ENCODE results near the gene PIK3R4. TPM values are rescaled to one million over a fixed set of nuclear protein-coding genes. Genes with fewer than 3 reads are reported as not detected.

The PIK3R4 gene
- 24.7 to 27.6 TPM (median 26.6 TPM) in 3 replicates for total RNA-seq

- Mint-ChIP-seq H3K4me3 (peak within 1 kb of the TSS; percentile 87), H3K9me3 (no peaks in the 10 kb centered on the region), H3K27ac (peak within 1 kb of the TSS; percentile 98), H3K27me3 (ENCODE audit: low read depth) (no peaks in the 10 kb centered on the region), H3K4me1 (peaks cover 42% of the 10 kb centered on the region), H3K36me3 (peaks cover 16% of the 10 kb centered on the region)
- no peak for TF ChIP-seq CTCF (IDR thresholded peaks at IDR 0.05; ENCODE audit: unreplicated experiment)
- DNase-seq (ENCODE audit: low spot score in 2 of 2, unreplicated experiment in 2 of 2) = peak; percentile 91 to 96
These were observed at the start of gene PIK3R4 for GRCh38 chr3:130746246-130747039. TSS of gene PIK3R4 (minus strand) at chr3:130746829. CDS start at chr3:130745218, 1,611 bp downstream.

DNA sequence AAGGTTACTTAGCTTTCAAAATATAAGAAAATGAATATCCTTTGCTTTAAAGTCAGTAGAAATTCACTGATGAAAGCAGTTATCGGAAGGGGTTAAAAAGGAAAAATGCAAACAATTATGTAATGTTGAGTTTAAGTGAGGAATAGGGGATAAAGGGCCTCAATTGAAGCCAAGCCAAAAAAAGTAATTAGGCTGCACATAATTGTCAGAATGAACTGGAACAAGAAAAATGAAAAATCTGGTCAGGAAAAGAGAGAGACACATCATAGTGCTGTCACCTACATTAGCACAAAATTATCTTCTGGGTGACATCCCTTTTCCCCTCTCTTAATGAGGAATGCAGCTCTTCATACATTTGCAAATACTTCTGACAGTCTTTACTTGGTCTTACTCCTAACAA is 48.8 kb upstream of the PIK3R4 start:
- H3K9me3 Mint-ChIP-seq = peaks cover 5% of the 10 kb centered on the region
- H3K4me3 Mint-ChIP-seq = no peak overlapping the region
- H3K27ac Mint-ChIP-seq = peak overlapping the region; percentile 30
- peaks cover 15% of the 10 kb centered on the region for H3K27me3 Mint-ChIP-seq (ENCODE audit: low read depth)
- TF ChIP-seq CTCF (IDR thresholded peaks at IDR 0.05; ENCODE audit: unreplicated experiment) = no peak
- H3K4me1 Mint-ChIP-seq = peaks cover 20% of the 10 kb centered on the region
- DNase-seq (ENCODE audit: low spot score in 2 of 2, unreplicated experiment in 2 of 2) = no peak
- H3K36me3 Mint-ChIP-seq = no peaks in the 10 kb centered on the region

DNA sequence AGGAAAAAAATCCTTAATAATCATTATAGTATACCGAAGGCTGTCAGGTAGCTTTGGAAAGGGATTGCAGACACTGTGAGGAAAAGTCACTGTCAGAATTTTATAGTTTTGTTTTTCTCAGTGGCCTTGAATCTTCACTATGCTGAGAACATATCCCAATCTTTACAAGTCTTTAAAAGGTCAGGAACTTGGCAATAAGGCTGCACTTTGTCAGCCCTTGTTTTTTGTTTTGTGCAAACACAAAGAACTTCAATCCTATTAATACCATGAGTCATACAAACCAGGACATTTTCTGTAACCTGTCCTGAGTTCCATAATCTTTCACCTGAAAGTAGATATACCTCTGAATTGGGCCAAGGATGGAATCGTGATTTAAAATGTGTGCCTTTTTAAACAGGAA is 45.6 kb upstream of the PIK3R4 start:
- Mint-ChIP-seq H3K4me1 (peaks cover 30% of the 10 kb centered on the region), H3K4me3 (no peak overlapping the region)
- DNase-seq (ENCODE audit: low spot score in 2 of 2, unreplicated experiment in 2 of 2) = no peak

DNA sequence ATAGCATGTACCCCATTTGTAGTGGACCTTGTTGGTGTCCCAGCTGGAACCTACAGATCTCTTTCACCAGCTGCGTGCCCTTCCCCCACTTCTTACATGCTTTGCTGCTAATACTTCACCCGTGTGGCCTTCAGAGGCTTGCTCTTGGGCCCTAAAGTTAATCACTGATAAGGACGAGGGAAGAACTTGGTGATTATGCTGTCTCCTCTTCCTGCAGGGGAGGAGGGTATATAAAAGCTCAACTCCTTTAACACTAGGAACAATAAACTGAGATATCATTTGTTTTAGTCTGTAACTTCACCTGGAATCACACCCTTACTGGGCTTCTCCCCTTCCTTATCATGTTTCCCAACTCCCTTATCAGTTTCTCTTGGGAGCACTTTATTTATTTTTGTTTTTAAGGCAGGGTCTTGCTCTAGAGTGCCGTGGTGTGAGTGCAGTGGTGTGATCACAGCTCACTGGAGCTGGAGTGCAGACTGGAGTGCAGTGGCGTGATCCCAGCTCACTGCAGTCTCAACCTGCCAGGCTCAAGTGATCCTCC is 43.2 kb upstream of the PIK3R4 start:
- peaks cover 16% of the 10 kb centered on the region for H3K4me1 Mint-ChIP-seq
- H3K9me3 Mint-ChIP-seq = no peaks in the 10 kb centered on the region
- DNase-seq (ENCODE audit: low spot score in 2 of 2, unreplicated experiment in 2 of 2) = no peak
- no peak for TF ChIP-seq CTCF (IDR thresholded peaks at IDR 0.05; ENCODE audit: unreplicated experiment)
- peaks cover 60% of the 10 kb centered on the region for H3K27me3 Mint-ChIP-seq (ENCODE audit: low read depth)
- no peaks in the 10 kb centered on the region for H3K36me3 Mint-ChIP-seq
- H3K4me3 Mint-ChIP-seq = no peak overlapping the region
- H3K27ac Mint-ChIP-seq = no peak overlapping the region

More for the DNA sequence above, 45.6 kb upstream of the PIK3R4 start:
- no peak overlapping the region for H3K27ac Mint-ChIP-seq
- TF ChIP-seq CTCF (IDR thresholded peaks at IDR 0.05; ENCODE audit: unreplicated experiment) = no peak
- H3K9me3 Mint-ChIP-seq = no peaks in the 10 kb centered on the region
- peaks cover 37% of the 10 kb centered on the region for H3K27me3 Mint-ChIP-seq (ENCODE audit: low read depth)
- H3K36me3 Mint-ChIP-seq = no peaks in the 10 kb centered on the region

DNA sequence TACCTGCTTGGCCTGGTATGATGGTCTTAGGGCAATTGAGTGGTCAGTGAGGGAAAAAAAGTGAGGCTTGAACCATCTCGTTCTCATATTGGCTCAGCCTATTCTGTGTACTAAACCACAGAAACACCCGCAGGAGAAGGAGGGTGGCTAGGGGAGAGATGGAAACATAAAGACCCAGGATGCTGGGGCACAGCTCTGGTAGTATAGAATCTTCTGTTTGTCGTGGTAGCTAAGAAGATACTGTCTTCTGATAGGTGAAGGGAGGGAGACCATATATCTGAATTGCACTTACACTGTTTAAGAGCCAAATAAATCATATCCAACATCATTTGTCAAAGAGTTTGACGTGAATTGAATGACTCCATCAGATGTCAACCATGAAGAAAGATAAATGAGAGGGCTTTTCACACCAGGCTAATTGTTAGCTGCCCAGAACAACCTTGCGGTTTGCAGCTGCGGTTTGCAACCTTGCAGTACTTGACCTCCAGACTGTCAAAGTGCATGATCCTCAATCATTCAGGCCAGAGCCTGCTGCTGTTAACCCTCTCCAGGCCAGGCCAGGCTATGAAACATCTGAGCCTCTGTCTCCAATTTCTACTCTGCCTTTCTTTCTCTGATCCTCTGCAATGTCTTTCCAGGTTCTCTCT is 40.9 kb upstream of the PIK3R4 start:
- Mint-ChIP-seq H3K27me3 (ENCODE audit: low read depth) (peaks cover 58% of the 10 kb centered on the region), H3K4me1 (peaks cover 13% of the 10 kb centered on the region), H3K4me3 (no peak overlapping the region), H3K9me3 (no peaks in the 10 kb centered on the region), H3K36me3 (no peaks in the 10 kb centered on the region), H3K27ac (no peak overlapping the region)
- no peak for DNase-seq (ENCODE audit: low spot score in 2 of 2, unreplicated experiment in 2 of 2)
- no peak for TF ChIP-seq CTCF (IDR thresholded peaks at IDR 0.05; ENCODE audit: unreplicated experiment)
